B cell (primary cell): Measurements from ENCODE around the gene GSG1L. TPM values are rescaled to one million over a fixed set of nuclear protein-coding genes. Genes with fewer than 3 reads are reported as not detected.

Experiments
- ATAC-seq: fragments of 200-7000 bp; cut with Tn5 transposase; one replicate; pipeline ENCODE4 v1.10.0; 2021; ENCODE audit warnings: low read depth, mild to moderate bottlenecking, moderate number of reproducible peaks, moderate library complexity
- CTCF ChIA-PET: fragments of 350-600 bp; sonication (Branson Sonifier 250); formaldehyde crosslinking; loops from one replicate; lab custom pipeline; 2021; ENCODE audit warnings: antibody characterized with exemption, inconsistent platforms; lab: Charles Lee
- POLR2A ChIA-PET: fragments of 350-600 bp; sonication (Branson Sonifier 250); formaldehyde crosslinking; loops from one replicate; lab custom pipeline; 2021; ENCODE audit warnings: antibody characterized with exemption; lab: Charles Lee
- DNase-seq: peaks from one replicate; pipeline ENCODE4 v3.0.0; 2013
- H2AFZ ChIP-seq: 2 replicates; pipeline ENCODE4 v1.6.1; 2012; ENCODE audit warnings: mild to moderate bottlenecking, low read depth, low read length; ENCODE audit not compliant: insufficient read depth, poor library complexity, severe bottlenecking
- H3K27ac ChIP-seq, 2 donors: 1 replicate in 1 of 2; 2 replicates in 1 of 2; pipeline ENCODE4 v1.5.1; 2012 to 2013; ENCODE audit warnings: low read length in 2 of 2, mild to moderate bottlenecking in 2 of 2, moderate library complexity in 1 of 2
- H3K27me3 ChIP-seq, 4 experiments: fragments of 200-600 bp in 1 of 4; sonication (generic) in 1 of 4; replicated peaks in 1 of 4; 1 replicate in 2 of 4; 2 replicates in 2 of 4; pipeline versions ENCODE4 v1.6.1 to v1.7.0; 2013 to 2016; ENCODE audit warnings: low read length in 3 of 4, mild to moderate bottlenecking in 2 of 4, mixed read lengths in 1 of 4, moderate library complexity in 1 of 4; ENCODE audit not compliant: insufficient read depth in 4 of 4, control insufficient read depth in 3 of 4; ENCODE audit errors: control extremely low read depth in 1 of 4
- H3K36me3 ChIP-seq, 2 experiments: replicated peaks in 1 of 2; 1 replicate in 1 of 2; 2 replicates in 1 of 2; pipeline versions ENCODE4 v1.6.1 to v1.7.1; 2013; ENCODE audit warnings: low read length in 1 of 2; ENCODE audit not compliant: insufficient read depth in 2 of 2, control insufficient read depth in 1 of 2; ENCODE audit errors: control extremely low read depth in 1 of 2, extremely low read depth in 1 of 2
- H3K4me1 ChIP-seq, 2 donors: fragments of 200-600 bp in 1 of 2; sonication (generic) in 1 of 2; 1 replicate in 1 of 2; 2 replicates in 1 of 2; pipeline versions ENCODE4 v1.5.1 to v1.6.1; 2013 to 2017; ENCODE audit warnings: low read length in 2 of 2; ENCODE audit not compliant: control insufficient read depth in 2 of 2, insufficient read depth in 2 of 2
- H3K4me2 ChIP-seq: replicated peaks from 2 replicates; pipeline ENCODE3; 2012; ENCODE audit warnings: mild to moderate bottlenecking, low read depth, low read length; ENCODE audit not compliant: poor library complexity, severe bottlenecking
- H3K4me3 ChIP-seq, 5 experiments: fragments of 200-600 bp in 1 of 5; sonication (generic) in 1 of 5; 1 replicate in 3 of 5; 2 replicates in 2 of 5; pipeline versions ENCODE4 v1.5.1 to v1.7.0; 2011 to 2016; ENCODE audit warnings: low read length in 4 of 5, mild to moderate bottlenecking in 4 of 5, low read depth in 2 of 5, control low read depth in 1 of 5, moderate library complexity in 1 of 5; ENCODE audit not compliant: insufficient read depth in 1 of 5; ENCODE audit errors: control extremely low read depth in 1 of 5, extremely low read depth in 1 of 5
- H3K79me2 ChIP-seq: fragments of 200-600 bp; sonication (generic); one replicate; pipeline ENCODE4 v1.6.0; 2016; ENCODE audit warnings: low read length; ENCODE audit not compliant: control insufficient read depth, insufficient read depth
- H3K9ac ChIP-seq: fragments of 200-600 bp; sonication (generic); 2 replicates; pipeline ENCODE4 v1.6.1; 2017; ENCODE audit warnings: mild to moderate bottlenecking, low read length, moderate library complexity
- H3K9me3 ChIP-seq, 3 donors: one replicate each; pipeline versions ENCODE4 v1.6.1 to v1.7.1; 2013; ENCODE audit warnings: low read length in 2 of 3; ENCODE audit not compliant: control insufficient read depth in 2 of 3, insufficient read depth in 1 of 3; ENCODE audit errors: control extremely low read depth in 1 of 3
- H4K20me1 ChIP-seq: 2 replicates; pipeline ENCODE4 v1.6.0; 2012; ENCODE audit warnings: mild to moderate bottlenecking, low read length; ENCODE audit not compliant: insufficient read depth, control insufficient read depth, poor library complexity, severe bottlenecking
- H3K27ac Mint-ChIP-seq: one replicate; pipeline ENCODE4 v1.8.0; 2021; ENCODE audit warnings: mixed read lengths
- H3K27me3 Mint-ChIP-seq: one replicate; pipeline ENCODE4 v1.8.0; 2021; ENCODE audit warnings: mixed read lengths
- H3K4me1 Mint-ChIP-seq: one replicate; pipeline ENCODE4 v1.8.0; 2021; ENCODE audit warnings: mixed read lengths
- H3K4me3 Mint-ChIP-seq: one replicate; pipeline ENCODE4 v1.8.0; 2021; ENCODE audit warnings: mixed read lengths
- H3K9me3 Mint-ChIP-seq: one replicate; pipeline ENCODE4 v1.8.0; 2022; ENCODE audit warnings: mixed read lengths; ENCODE audit not compliant: insufficient read depth
- CTCF ChIP-seq: fragments of 200-600 bp; IDR thresholded peaks from one replicate; pipeline ENCODE4 v1.8.0; 2022; ENCODE audit warnings: antibody characterized with exemption, mild to moderate bottlenecking
- EZH2 ChIP-seq: IDR thresholded peaks from 2 replicates; pipeline ENCODE4 v1.6.1; 2012; ENCODE audit warnings: borderline replicate concordance, low read depth, mild to moderate bottlenecking, moderate library complexity, low read length; ENCODE audit not compliant: insufficient read depth, poor library complexity, severe bottlenecking
- WGBS: methylation state at CpG from one replicate; pipeline ENCODE4 v1.1.5; 2013; ENCODE audit warnings: missing lambda C conversion rate; ENCODE audit not compliant: insufficient coverage; 5-methylcytosine and 5-hydroxymethylcytosine counted together
- intact Hi-C: fragments of 100-400 bp; cut with micrococcal nuclease; formaldehyde crosslinking; loops from one replicate; pipeline ENCODE4 v1.10.0; 2022
- polyA plus RNA-seq: library from polyadenylated mRNA; depleted of rRNA; stranded (reverse); fragments of >200 nt; gene quantifications from 2 replicates; pipeline ENCODE4 v1.2.3, GENCODE V29; 2012
- total RNA-seq, 2 donors: library from RNA; stranded (reverse); fragments of 120-200 nt in 1 of 2; gene quantifications; 1 replicate in 1 of 2; 2 replicates in 1 of 2; pipeline versions ENCODE4 v1.2.3 to v1.2.4, GENCODE V29; 2013 to 2022

Gene GSG1L
- total and polyA plus RNA-seq, 2 donors (not counting 1 experiment from before 2014, with no cell fraction given), result 0.01 TPM; not detected in 1

- Mint-ChIP-seq H3K27ac (no peak overlapping the region), H3K9me3 (no peaks in the 10 kb centered on the region), H3K27me3 (no peaks in the 10 kb centered on the region), H3K4me3 (no peak overlapping the region), H3K4me1 (peaks cover 2% of the 10 kb centered on the region)
- peaks cover 20% of the 10 kb centered on the region for H4K20me1 ChIP-seq
- WGBS, result 94% methylated on average over 13 of the region's 17 CpGs
- H2AFZ ChIP-seq, result no peak overlapping the region
- intact Hi-C loops, result no loop called here
- H3K36me3 ChIP-seq, result peaks cover 0 to 9% of the 10 kb centered on the region in 2 experiments
- no peaks in the 10 kb centered on the region for H3K9me3 ChIP-seq
- no peak overlapping the region for H3K9ac ChIP-seq
- ChIA-PET CTCF (no interaction called here), POLR2A (interaction anchor here (0.7 kb wide), 1 partner anchor 46 kb away, joined by 10 read pairs; no protein-coding TSS in a partner anchor)
- no peaks in the 10 kb centered on the region for H3K27me3 ChIP-seq
- DNase-seq (no peak), ATAC-seq (no peak)
- H3K4me1 ChIP-seq, result no peaks in the 10 kb centered on the region
- H3K4me3 ChIP-seq, result no peak overlapping the region
- H3K79me2 ChIP-seq, result no peaks in the 10 kb centered on the region
- no peak for TF ChIP-seq EZH2
- no peak for TF ChIP-seq CTCF
- no peak overlapping the region for H3K4me2 ChIP-seq
- no peak overlapping the region for H3K27ac ChIP-seq
Observed at GRCh38 chr16:28092721-28093384, 29.3 kb upstream of the GSG1L start.

GRCh38 chr16:28091656-28092055 is 28.1 kb upstream of the GSG1L start:
- H3K9me3 ChIP-seq, result no peaks in the 10 kb centered on the region
- no peaks in the 10 kb centered on the region for H3K27me3 ChIP-seq
- H3K4me1 ChIP-seq, result no peaks in the 10 kb centered on the region
- Mint-ChIP-seq H3K4me3 (no peak overlapping the region), H3K27me3 (no peaks in the 10 kb centered on the region), H3K4me1 (peaks cover 2% of the 10 kb centered on the region), H3K9me3 (no peaks in the 10 kb centered on the region), H3K27ac (no peak overlapping the region)
- CTCF ChIA-PET, result no interaction called here
- no peak for TF ChIP-seq CTCF
- H3K4me3 ChIP-seq, result no peak overlapping the region
- H3K9ac ChIP-seq, result no peak overlapping the region
- WGBS, result 96% methylated on average over 12 of the region's 12 CpGs
- POLR2A ChIA-PET, result no interaction called here
- no peak overlapping the region for H2AFZ ChIP-seq
- DNase-seq, result no peak
- intact Hi-C loops, result no loop called here
- ATAC-seq, result no peak
- no peak overlapping the region for H3K4me2 ChIP-seq
- no peaks in the 10 kb centered on the region for H3K79me2 ChIP-seq
- peaks cover 0 to under 1% of the 10 kb centered on the region in 2 experiments for H3K36me3 ChIP-seq
- no peak overlapping the region for H3K27ac ChIP-seq
- H4K20me1 ChIP-seq, result peaks cover 8% of the 10 kb centered on the region
